Measurements from ENCODE around the gene RUFY3.
A peak's percentile ranks its signal among the peaks of the same experiment; 100 is the strongest.

The RUFY3 gene

GRCh38 chr4:70801265-70801809, 79.6 kb downstream of the RUFY3 start:
- Mint-ChIP-seq H3K4me3 (no peak overlapping the region), H3K36me3 (ENCODE audit: low read depth) (peaks cover 47% of the 10 kb centered on the region), H3K9me3 (no peaks in the 10 kb centered on the region), H3K27me3 (no peaks in the 10 kb centered on the region), H3K27ac (no peak overlapping the region), H3K4me1 (ENCODE audit: low read depth) (no peaks in the 10 kb centered on the region)
- intact Hi-C loops (cut with micrococcal nuclease) = no loop called here

GRCh38 chr4:70802928-70803580, 81.3 kb downstream of the RUFY3 start:
- Mint-ChIP-seq H3K27me3 (no peaks in the 10 kb centered on the region), H3K4me3 (no peak overlapping the region), H3K36me3 (ENCODE audit: low read depth) (peaks cover 42% of the 10 kb centered on the region), H3K27ac (no peak overlapping the region), H3K9me3 (no peaks in the 10 kb centered on the region), H3K4me1 (ENCODE audit: low read depth) (peaks cover 3% of the 10 kb centered on the region)
- intact Hi-C loops (cut with micrococcal nuclease) = no loop called here

GRCh38 chr4:70808151-70808550, 86.4 kb downstream of the RUFY3 start:
- Mint-ChIP-seq H3K4me1 (ENCODE audit: low read depth) (peaks cover 5% of the 10 kb centered on the region), H3K4me3 (no peak overlapping the region), H3K27me3 (no peaks in the 10 kb centered on the region), H3K9me3 (no peaks in the 10 kb centered on the region), H3K27ac (no peak overlapping the region), H3K36me3 (ENCODE audit: low read depth) (peaks cover 19% of the 10 kb centered on the region)
- intact Hi-C loops (cut with micrococcal nuclease) = no loop called here

- peaks cover 38% of the 10 kb centered on the region for H3K36me3 Mint-ChIP-seq (ENCODE audit: low read depth)
- intact Hi-C loops (cut with micrococcal nuclease) = no loop called here
- no peak overlapping the region for H3K27ac Mint-ChIP-seq
- H3K4me1 Mint-ChIP-seq (ENCODE audit: low read depth) = peaks cover 8% of the 10 kb centered on the region
- H3K27me3 Mint-ChIP-seq = no peaks in the 10 kb centered on the region
- H3K9me3 Mint-ChIP-seq = no peaks in the 10 kb centered on the region
- H3K4me3 Mint-ChIP-seq = no peak overlapping the region
Observed at GRCh38 chr4:70815370-70815769, 93.6 kb downstream of the RUFY3 start.

- Mint-ChIP-seq H3K36me3 (ENCODE audit: low read depth) (peaks cover 53% of the 10 kb centered on the region), H3K27me3 (no peaks in the 10 kb centered on the region), H3K4me1 (ENCODE audit: low read depth) (peaks cover 8% of the 10 kb centered on the region), H3K27ac (no peak overlapping the region), H3K9me3 (no peaks in the 10 kb centered on the region), H3K4me3 (no peak overlapping the region)
- intact Hi-C loops (cut with micrococcal nuclease) = no loop called here
Observed at GRCh38 chr4:70816894-70817293, 95.1 kb downstream of the RUFY3 start.

GRCh38 chr4:70818173-70818855, 96.5 kb downstream of the RUFY3 start:
- no peak overlapping the region for H3K4me3 Mint-ChIP-seq
- no peak overlapping the region for H3K27ac Mint-ChIP-seq
- peaks cover 67% of the 10 kb centered on the region for H3K36me3 Mint-ChIP-seq (ENCODE audit: low read depth)
- no peaks in the 10 kb centered on the region for H3K9me3 Mint-ChIP-seq
- no peaks in the 10 kb centered on the region for H3K27me3 Mint-ChIP-seq
- intact Hi-C loops (cut with micrococcal nuclease) = no loop called here
- peaks cover 8% of the 10 kb centered on the region for H3K4me1 Mint-ChIP-seq (ENCODE audit: low read depth)

- Mint-ChIP-seq H3K9me3 (no peaks in the 10 kb centered on the region), H3K27me3 (no peaks in the 10 kb centered on the region), H3K36me3 (ENCODE audit: low read depth) (peaks cover 73% of the 10 kb centered on the region), H3K4me3 (no peak overlapping the region), H3K27ac (no peak overlapping the region), H3K4me1 (ENCODE audit: low read depth) (peaks cover 8% of the 10 kb centered on the region)
- intact Hi-C loops (cut with micrococcal nuclease) = no loop called here
Observed at GRCh38 chr4:70818921-70819320, 97.2 kb downstream of the RUFY3 start.

- H3K27ac Mint-ChIP-seq = no peak overlapping the region
- intact Hi-C loops (cut with micrococcal nuclease) = no loop called here
- no peak overlapping the region for H3K4me3 Mint-ChIP-seq
- H3K4me1 Mint-ChIP-seq (ENCODE audit: low read depth) = no peaks in the 10 kb centered on the region
- H3K36me3 Mint-ChIP-seq (ENCODE audit: low read depth) = peaks cover 100% of the 10 kb centered on the region
- no peaks in the 10 kb centered on the region for H3K9me3 Mint-ChIP-seq
- H3K27me3 Mint-ChIP-seq = no peaks in the 10 kb centered on the region
Observed at GRCh38 chr4:70829015-70829414, 107.3 kb downstream of the RUFY3 start.

- intact Hi-C loops (cut with micrococcal nuclease) = no loop called here
- Mint-ChIP-seq H3K9me3 (no peaks in the 10 kb centered on the region), H3K27me3 (no peaks in the 10 kb centered on the region), H3K4me1 (ENCODE audit: low read depth) (no peaks in the 10 kb centered on the region), H3K27ac (no peak overlapping the region), H3K36me3 (ENCODE audit: low read depth) (peaks cover 100% of the 10 kb centered on the region), H3K4me3 (no peak overlapping the region)
Observed at GRCh38 chr4:70829492-70829891, 107.7 kb downstream of the RUFY3 start.

- intact Hi-C loops (cut with micrococcal nuclease) = loop anchor here (10.0 kb wide), 1 partner anchor 55 kb away; no protein-coding TSS in a partner anchor
Observed at GRCh38 chr4:70830054-70830453, 108.3 kb downstream of the RUFY3 start.

GRCh38 chr4:70831293-70831692, 109.5 kb downstream of the RUFY3 start:
- Mint-ChIP-seq H3K4me3 (no peak overlapping the region), H3K27ac (no peak overlapping the region), H3K4me1 (ENCODE audit: low read depth) (peaks cover under 1% of the 10 kb centered on the region), H3K36me3 (ENCODE audit: low read depth) (peaks cover 97% of the 10 kb centered on the region), H3K27me3 (no peaks in the 10 kb centered on the region), H3K9me3 (no peaks in the 10 kb centered on the region)
- intact Hi-C loops (cut with micrococcal nuclease) = loop anchor here (10.0 kb wide), 1 partner anchor 56 kb away; no protein-coding TSS in a partner anchor

More at GRCh38 chr4:70830054-70830453, 108.3 kb downstream of the RUFY3 start:
- Mint-ChIP-seq H3K36me3 (ENCODE audit: low read depth) (peaks cover 100% of the 10 kb centered on the region), H3K27me3 (no peaks in the 10 kb centered on the region), H3K4me1 (ENCODE audit: low read depth) (no peaks in the 10 kb centered on the region), H3K9me3 (no peaks in the 10 kb centered on the region), H3K4me3 (no peak overlapping the region), H3K27ac (no peak overlapping the region)

GRCh38 chr4:70833675-70834074, 111.9 kb downstream of the RUFY3 start:
- H3K27ac Mint-ChIP-seq = no peak overlapping the region
- H3K27me3 Mint-ChIP-seq = no peaks in the 10 kb centered on the region
- H3K36me3 Mint-ChIP-seq (ENCODE audit: low read depth) = peaks cover 81% of the 10 kb centered on the region
- no peaks in the 10 kb centered on the region for H3K9me3 Mint-ChIP-seq
- peaks cover 15% of the 10 kb centered on the region for H3K4me1 Mint-ChIP-seq (ENCODE audit: low read depth)
- intact Hi-C loops (cut with micrococcal nuclease) = loop anchor here (10.0 kb wide), 1 partner anchor 59 kb away; no protein-coding TSS in a partner anchor
- no peak overlapping the region for H3K4me3 Mint-ChIP-seq

- Mint-ChIP-seq H3K9me3 (no peaks in the 10 kb centered on the region), H3K27ac (no peak overlapping the region), H3K4me1 (ENCODE audit: low read depth) (peaks cover 15% of the 10 kb centered on the region), H3K27me3 (no peaks in the 10 kb centered on the region), H3K4me3 (no peak overlapping the region), H3K36me3 (ENCODE audit: low read depth) (peaks cover 66% of the 10 kb centered on the region)
- intact Hi-C loops (cut with micrococcal nuclease) = loop anchor here (5.0 to 10.0 kb wide), 4 partner anchors 61 to 176 kb away; partner anchors contain the start of gene DCK
Observed at GRCh38 chr4:70836081-70836480, 114.3 kb downstream of the RUFY3 start.

GRCh38 chr4:70838204-70838603, 116.4 kb downstream of the RUFY3 start:
- Mint-ChIP-seq H3K36me3 (ENCODE audit: low read depth) (peaks cover 45% of the 10 kb centered on the region), H3K27ac (peak overlapping the region; percentile 94), H3K4me1 (ENCODE audit: low read depth) (peaks cover 15% of the 10 kb centered on the region), H3K9me3 (no peaks in the 10 kb centered on the region), H3K27me3 (no peaks in the 10 kb centered on the region), H3K4me3 (peak overlapping the region; percentile 87)
- intact Hi-C loops (cut with micrococcal nuclease) = loop anchor here (2.0 to 10.0 kb wide), 7 partner anchors 63 to 174 kb away; partner anchors contain the start of genes DCK, MOB1B and UTP3

Measured in dendritic cell treated with granulocyte-macrophage colony-stimulating factor and Interleukin-4, amounts not matched to agents 40 ng/mL and 50 ng/mL, for 4 days (primary cell).